Esophagus (tissue), 2 donors: ENCODE measurements around the gene SDC3. TPM values are rescaled to one million over a fixed set of nuclear protein-coding genes. Genes with fewer than 3 reads are reported as not detected.

Experiments used
- H3K27ac ChIP-seq, 2 donors: one replicate each; pipeline ENCODE4 v1.5.1; 2013; ENCODE audit warnings: low read depth in 2 of 2, mild to moderate bottlenecking in 2 of 2, inconsistent platforms in 1 of 2, low read length in 1 of 2, moderate library complexity in 1 of 2
- H3K27me3 ChIP-seq, 2 donors: one replicate each; pipeline ENCODE4 v1.6.1; 2013; ENCODE audit warnings: low read length in 2 of 2, control low read depth in 1 of 2, mild to moderate bottlenecking in 1 of 2; ENCODE audit not compliant: insufficient read depth in 2 of 2, control insufficient read depth in 1 of 2
- H3K36me3 ChIP-seq, 2 donors: one replicate each; pipeline ENCODE4 v1.6.1; 2013; ENCODE audit warnings: low read length in 1 of 2; ENCODE audit not compliant: control insufficient read depth in 2 of 2, insufficient read depth in 2 of 2
- H3K4me1 ChIP-seq, 2 donors: one replicate each; pipeline ENCODE4 v1.6.1; 2013; ENCODE audit warnings: low read length in 1 of 2; ENCODE audit not compliant: control insufficient read depth in 2 of 2, insufficient read depth in 2 of 2
- H3K4me3 ChIP-seq, 2 donors: one replicate each; pipeline ENCODE4 v1.5.1; 2013; ENCODE audit warnings: low read length in 2 of 2, mild to moderate bottlenecking in 2 of 2, low read depth in 1 of 2, moderate library complexity in 1 of 2
- H3K9me3 ChIP-seq, 2 donors: one replicate each; pipeline ENCODE4 v1.6.1; 2013; ENCODE audit warnings: mild to moderate bottlenecking in 2 of 2, low read depth in 1 of 2, low read length in 1 of 2, moderate library complexity in 1 of 2; ENCODE audit not compliant: control insufficient read depth in 2 of 2, insufficient read depth in 1 of 2
- WGBS, 2 donors: extraction: QIAGEN DNeasy Blood & Tissue Kit; methylation state at CpG; one replicate each; pipeline ENCODE4 v1.1.7; 2013; 5-methylcytosine and 5-hydroxymethylcytosine counted together
- polyA plus RNA-seq, 2 donors: library from polyadenylated mRNA; stranded (reverse); fragments of 200-250 nt; gene quantifications; one replicate each; pipeline ENCODE4 v1.2.3, GENCODE V29; 2013
- donor health status: healthy with polysubstance abuse.
- donor health status: Bipolar disorder and iron deficiency.

SDC3 gene
- polyA plus RNA-seq, 2 donors: 4.3 to 4.8 TPM

- no peaks in the 10 kb centered on the region for H3K4me1 ChIP-seq
- H3K36me3 ChIP-seq: no peaks in the 10 kb centered on the region
- H3K4me3 ChIP-seq: no peak overlapping the region
- no peaks in the 10 kb centered on the region for H3K27me3 ChIP-seq
- WGBS, 2 donors: 94 to 97% methylated on average over 3 of the region's 3 CpGs
- no peak overlapping the region for H3K27ac ChIP-seq
- H3K9me3 ChIP-seq: no peaks in the 10 kb centered on the region
Measured at GRCh38 chr1:30839827-30840359, 68.7 kb downstream of the SDC3 start.

GRCh38 chr1:30838996-30839395 lies 69.6 kb downstream of the SDC3 start:
- WGBS, 2 donors: 85 to 90% methylated on average over 7 of the region's 7 CpGs
- no peaks in the 10 kb centered on the region for H3K36me3 ChIP-seq
- H3K4me1 ChIP-seq: no peaks in the 10 kb centered on the region
- H3K27ac ChIP-seq: no peak overlapping the region
- H3K27me3 ChIP-seq: no peaks in the 10 kb centered on the region
- H3K4me3 ChIP-seq: no peak overlapping the region
- H3K9me3 ChIP-seq: no peaks in the 10 kb centered on the region

GRCh38 chr1:30837653-30838052 lies 70.9 kb downstream of the SDC3 start:
- 50 to 64% methylated on average over 1 of the region's 1 CpG for WGBS, 2 donors
- H3K27ac ChIP-seq: no peak overlapping the region
- H3K9me3 ChIP-seq: no peaks in the 10 kb centered on the region
- no peak overlapping the region for H3K4me3 ChIP-seq
- no peaks in the 10 kb centered on the region for H3K27me3 ChIP-seq
- no peaks in the 10 kb centered on the region for H3K4me1 ChIP-seq
- no peaks in the 10 kb centered on the region for H3K36me3 ChIP-seq

GRCh38 chr1:30834253-30834652 lies 74.3 kb downstream of the SDC3 start:
- WGBS, 2 donors: 51 to 53% methylated on average over 4 of the region's 4 CpGs
- Histone ChIP-seq H3K27ac (no peak overlapping the region), H3K4me1 (no peaks in the 10 kb centered on the region), H3K36me3 (no peaks in the 10 kb centered on the region), H3K27me3 (no peaks in the 10 kb centered on the region), H3K4me3 (no peak overlapping the region), H3K9me3 (no peaks in the 10 kb centered on the region)

GRCh38 chr1:30830537-30830936 lies 78.0 kb downstream of the SDC3 start:
- no peak overlapping the region for H3K4me3 ChIP-seq
- no peaks in the 10 kb centered on the region for H3K27me3 ChIP-seq
- H3K4me1 ChIP-seq: no peaks in the 10 kb centered on the region
- 82 to 88% methylated on average over 6 of the region's 6 CpGs for WGBS, 2 donors
- H3K9me3 ChIP-seq: no peaks in the 10 kb centered on the region
- no peaks in the 10 kb centered on the region for H3K36me3 ChIP-seq
- no peak overlapping the region for H3K27ac ChIP-seq

- WGBS, 2 donors: 73 to 75% methylated on average over 2 of the region's 2 CpGs
- Histone ChIP-seq H3K27ac (no peak overlapping the region), H3K36me3 (no peaks in the 10 kb centered on the region), H3K27me3 (no peaks in the 10 kb centered on the region), H3K4me1 (no peaks in the 10 kb centered on the region), H3K4me3 (no peak overlapping the region), H3K9me3 (no peaks in the 10 kb centered on the region)
Measured at GRCh38 chr1:30829889-30830288, 78.7 kb downstream of the SDC3 start.

- Histone ChIP-seq H3K27me3 (no peaks in the 10 kb centered on the region), H3K27ac (peak overlapping the region in 1 of 2 donors; percentile 44), H3K9me3 (no peaks in the 10 kb centered on the region), H3K4me3 (no peak overlapping the region), H3K4me1 (peaks cover 4 to 14% of the 10 kb centered on the region in 2 donors), H3K36me3 (no peaks in the 10 kb centered on the region)
- 17 to 21% methylated on average over 12 of the region's 12 CpGs for WGBS, 2 donors
Measured at GRCh38 chr1:30824736-30825429, 83.7 kb downstream of the SDC3 start.

GRCh38 chr1:30823969-30824735 lies 84.4 kb downstream of the SDC3 start:
- Histone ChIP-seq H3K36me3 (no peaks in the 10 kb centered on the region), H3K4me3 (peak overlapping the region in 1 of 2 donors; percentile 22), H3K27ac (peak overlapping the region; percentile 83 to 90), H3K27me3 (no peaks in the 10 kb centered on the region), H3K4me1 (peaks cover 4 to 14% of the 10 kb centered on the region in 2 donors), H3K9me3 (no peaks in the 10 kb centered on the region)
- WGBS, 2 donors: 0% methylated on average over 42 to 44 of the region's 44 CpGs

GRCh38 chr1:30823627-30823968 lies 85.0 kb downstream of the SDC3 start:
- H3K27me3 ChIP-seq: no peaks in the 10 kb centered on the region
- H3K4me1 ChIP-seq: peaks cover 4 to 14% of the 10 kb centered on the region in 2 donors
- peak overlapping the region; percentile 83 for H3K27ac ChIP-seq
- no peaks in the 10 kb centered on the region for H3K36me3 ChIP-seq
- 39 to 42% methylated on average over 3 of the region's 3 CpGs for WGBS, 2 donors
- no peaks in the 10 kb centered on the region for H3K9me3 ChIP-seq
- H3K4me3 ChIP-seq: no peak overlapping the region
